Testis (tissue), 3 donors: ENCODE measurements around the gene LSMEM2. TPM values are rescaled to one million over a fixed set of nuclear protein-coding genes. Genes with fewer than 3 reads are reported as not detected.

ENCODE experiments used
- DNase-seq: peaks from one replicate; pipeline ENCODE4 v3.0.0-alpha.2; 2019
- H3K27ac ChIP-seq, 2 donors: fragments of 200-600 bp; sonication (generic); one replicate each; pipeline ENCODE4 v1.5.1; 2019
- H3K27me3 ChIP-seq: fragments of 200-600 bp; sonication (generic); one replicate; pipeline ENCODE4 v1.5.1; 2019
- H3K36me3 ChIP-seq: fragments of 200-600 bp; sonication (generic); one replicate; pipeline ENCODE4 v1.5.1; 2017; ENCODE audit warnings: low read depth; ENCODE audit errors: missing control alignments
- H3K4me1 ChIP-seq: fragments of 200-600 bp; sonication (generic); one replicate; pipeline ENCODE4 v1.5.1; 2019
- H3K4me3 ChIP-seq, 2 donors: fragments of 200-600 bp; sonication (generic); one replicate each; pipeline ENCODE4 v1.5.1; 2017 to 2019
- H3K9me3 ChIP-seq: fragments of 200-600 bp; sonication (generic); one replicate; pipeline ENCODE4 v1.5.1; 2017
- CTCF ChIP-seq, 3 experiments: fragments of 450-650 bp in 2 of 3; fragments of 200-600 bp in 1 of 3; sonication (generic) in 1 of 3; IDR thresholded peaks; one replicate each; pipeline ENCODE4 v1.5.1; 2016 to 2019; ENCODE audit warnings: antibody characterized with exemption in 3 of 3, mild to moderate bottlenecking in 2 of 3, moderate library complexity in 1 of 3
- POLR2A ChIP-seq: fragments of 450-650 bp; IDR thresholded peaks from one replicate; pipeline ENCODE4 v1.6.1; 2017; ENCODE audit warnings: antibody characterized with exemption, mild to moderate bottlenecking, moderate library complexity
- WGBS, 2 donors: methylation state at CpG; one replicate each; pipeline ENCODE4 v1.1.5; 2018; 5-methylcytosine and 5-hydroxymethylcytosine counted together
- intact Hi-C: fragments of 100-400 bp; cut with DNase I; formaldehyde crosslinking; loops from one replicate; pipeline ENCODE4 v1.15.1; 2023; ENCODE audit warnings: low total_unique reads
- polyA plus RNA-seq: library from polyadenylated mRNA; stranded (reverse); fragments of 350-450 nt; fragmentation: Illumina TruSeq; extraction: RNeasy Lipid Tissue Mini Kit (QIAGEN cat#74804); gene quantifications from one replicate; pipeline ENCODE4 v1.2.3, GENCODE V29; 2014; ENCODE audit warnings: low read depth, low replicate concordance; ENCODE audit not compliant: insufficient read depth
- total RNA-seq, 2 donors: library from RNA; depleted of rRNA; stranded (reverse); fragments of >200 nt; gene quantifications; one replicate each; pipeline ENCODE4 v1.2.3, GENCODE V29; 2016

LSMEM2 gene
- total and polyA plus RNA-seq, 3 donors from 2014 or later: 1.5 to 3.2 (median 2.6) TPM

GRCh38 chr3:50294089-50294488 is 15.2 kb downstream of the LSMEM2 start:
- intact Hi-C loops: no loop called here
- H3K27me3 ChIP-seq: no peaks in the 10 kb centered on the region
- no peak overlapping the region for H3K4me3 ChIP-seq
- no peaks in the 10 kb centered on the region for H3K36me3 ChIP-seq
- no peak overlapping the region for H3K27ac ChIP-seq
- DNase-seq: no peak
- no peak for TF ChIP-seq CTCF (IDR thresholded peaks at IDR 0.05)
- 88 to 90% methylated on average over 4 of the region's 4 CpGs for WGBS, 2 donors
- peaks cover 29% of the 10 kb centered on the region for H3K4me1 ChIP-seq
- no peaks in the 10 kb centered on the region for H3K9me3 ChIP-seq

- Histone ChIP-seq H3K9me3 (no peaks in the 10 kb centered on the region), H3K27ac (no peak overlapping the region), H3K27me3 (no peaks in the 10 kb centered on the region), H3K4me1 (peaks cover 29% of the 10 kb centered on the region), H3K4me3 (no peak overlapping the region), H3K36me3 (no peaks in the 10 kb centered on the region)
- WGBS, 2 donors: 92 to 93% methylated on average over 16 to 22 of the region's 22 CpGs
- TF ChIP-seq POLR2A: no peak
- no peak for TF ChIP-seq CTCF (IDR thresholded peaks at IDR 0.05)
- intact Hi-C loops: no loop called here
- no peak for DNase-seq
These were observed 15.9 kb downstream of the LSMEM2 start for GRCh38 chr3:50294492-50295403.

GRCh38 chr3:50295553-50296431 is 16.9 kb downstream of the LSMEM2 start:
- H3K9me3 ChIP-seq: no peaks in the 10 kb centered on the region
- no peak overlapping the region for H3K4me3 ChIP-seq
- DNase-seq: no peak
- H3K27ac ChIP-seq: no peak overlapping the region
- H3K27me3 ChIP-seq: no peaks in the 10 kb centered on the region
- no peaks in the 10 kb centered on the region for H3K36me3 ChIP-seq
- WGBS, 2 donors: 82 to 91% methylated on average over 8 of the region's 8 CpGs
- TF ChIP-seq CTCF (IDR thresholded peaks at IDR 0.05) (no peak), POLR2A (no peak)
- intact Hi-C loops: no loop called here
- H3K4me1 ChIP-seq: peaks cover 31% of the 10 kb centered on the region

DNA sequence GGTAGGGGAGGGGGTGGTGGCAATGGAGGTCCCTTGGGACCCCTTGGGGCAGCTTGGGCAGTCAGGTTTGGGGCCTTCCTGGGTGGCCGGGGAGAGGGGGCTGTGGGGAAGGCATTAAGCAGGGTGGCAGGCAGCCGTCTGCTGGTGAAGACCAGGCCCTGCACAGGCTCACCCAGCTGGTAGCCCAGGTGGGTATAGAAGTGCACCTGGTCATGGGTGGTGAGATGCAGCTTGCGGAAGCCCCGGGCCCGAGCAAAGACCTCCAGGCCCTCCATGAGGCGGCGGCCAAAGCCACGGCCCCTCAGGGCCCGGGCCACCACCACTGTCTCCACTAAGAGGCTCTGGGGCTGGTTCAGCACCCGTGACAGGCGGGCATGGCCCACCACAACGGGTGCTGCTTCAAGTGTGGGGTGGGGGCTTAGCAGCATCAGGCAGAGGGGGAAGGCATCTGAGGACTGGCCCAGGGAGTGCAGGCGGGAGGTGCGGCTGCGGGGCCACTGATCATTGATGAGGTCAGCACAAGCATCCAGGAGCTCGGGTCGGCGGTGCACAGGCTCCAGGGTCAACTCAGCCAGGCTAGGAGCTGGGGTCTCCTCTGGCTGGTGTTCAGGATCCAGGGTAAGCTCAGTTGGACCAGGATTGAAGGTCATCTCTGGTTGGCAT is 18.0 kb downstream of the LSMEM2 start:
- Histone ChIP-seq H3K27ac (no peak overlapping the region), H3K27me3 (no peaks in the 10 kb centered on the region), H3K9me3 (no peaks in the 10 kb centered on the region), H3K4me1 (peaks cover 21% of the 10 kb centered on the region), H3K4me3 (no peak overlapping the region), H3K36me3 (no peaks in the 10 kb centered on the region)
- intact Hi-C loops: no loop called here
- DNase-seq: no peak
- TF ChIP-seq POLR2A (no peak), CTCF (IDR thresholded peaks at IDR 0.05) (no peak)
- WGBS, 2 donors: 94 to 96% methylated on average over 9 to 18 of the region's 18 CpGs
